Suppressor macrophage treated with lipopolysaccharide for 4 hours (primary cell): Measurements from ENCODE around the gene GTF3C4.

Experiments used
- DNase-seq: peaks from one replicate; pipeline ENCODE4 v3.0.0-alpha.2; 2020

The GTF3C4 gene

DNA sequence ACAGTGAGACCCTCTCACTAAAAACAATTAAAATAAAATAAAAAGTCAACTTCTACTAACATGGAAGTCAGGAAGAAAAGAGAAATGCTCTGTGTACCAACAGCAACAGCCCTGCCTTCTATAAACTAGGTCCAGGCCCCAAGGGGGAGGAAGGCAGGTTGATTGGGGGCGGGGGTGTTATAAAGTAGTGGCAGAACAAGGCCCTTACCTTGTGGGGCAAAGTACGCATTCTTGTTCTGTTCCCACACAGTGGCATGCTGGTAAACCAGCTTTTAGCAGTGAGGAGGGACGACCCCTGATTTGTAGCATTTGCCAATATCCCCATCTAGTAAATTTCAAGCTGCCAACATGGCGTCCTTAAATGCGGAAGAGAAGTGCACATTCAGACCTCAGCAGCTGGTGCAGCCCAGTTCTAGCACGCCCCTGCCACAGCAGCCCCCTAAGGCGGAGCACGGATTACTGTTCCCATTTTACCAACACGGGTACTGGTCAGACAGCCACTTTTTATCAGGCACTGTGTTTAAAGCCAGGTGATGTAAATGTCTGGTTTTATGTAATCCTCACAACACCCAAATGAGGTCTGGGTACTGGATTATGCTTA lies 69.5 kb downstream of the GTF3C4 start:
- DNase-seq: no peak

DNA sequence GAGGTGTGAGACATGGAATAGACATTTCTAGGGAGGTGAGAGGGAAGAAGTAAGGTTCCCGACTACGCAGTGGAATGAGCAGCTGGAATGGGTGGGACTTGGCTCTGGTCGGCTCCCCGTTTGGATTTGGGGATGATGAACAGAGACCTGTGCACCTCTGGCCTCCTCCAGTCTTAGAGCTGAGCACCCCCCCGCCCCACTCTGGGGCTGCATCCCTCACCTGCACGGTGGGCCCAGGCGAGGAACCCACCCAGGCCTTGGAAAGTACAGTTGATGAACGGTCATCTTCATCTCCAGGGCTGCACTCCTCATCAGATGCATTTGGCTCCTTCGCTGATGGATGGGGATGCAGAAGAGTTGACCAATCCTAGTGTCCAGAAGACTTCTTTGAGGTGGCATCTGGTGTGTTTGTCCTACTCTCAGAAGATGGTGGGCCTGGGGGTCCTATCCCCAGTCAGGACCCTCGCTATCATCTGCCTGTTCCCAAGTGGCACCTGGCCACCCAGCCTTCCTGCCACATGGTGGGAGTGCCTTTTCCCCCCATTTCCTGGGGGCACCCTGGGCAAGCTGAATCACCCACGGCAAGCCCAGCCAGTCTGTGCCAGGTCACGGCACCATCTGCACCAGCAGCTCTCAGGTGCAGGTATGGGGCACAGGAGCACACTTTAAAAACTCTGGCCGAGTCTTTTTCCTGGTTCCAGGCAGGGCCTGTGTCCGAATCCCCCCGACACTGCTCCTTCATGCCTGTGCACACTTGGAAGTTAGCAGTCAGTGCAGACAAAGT lies 70.5 kb downstream of the GTF3C4 start:
- DNase-seq: no peak

DNA sequence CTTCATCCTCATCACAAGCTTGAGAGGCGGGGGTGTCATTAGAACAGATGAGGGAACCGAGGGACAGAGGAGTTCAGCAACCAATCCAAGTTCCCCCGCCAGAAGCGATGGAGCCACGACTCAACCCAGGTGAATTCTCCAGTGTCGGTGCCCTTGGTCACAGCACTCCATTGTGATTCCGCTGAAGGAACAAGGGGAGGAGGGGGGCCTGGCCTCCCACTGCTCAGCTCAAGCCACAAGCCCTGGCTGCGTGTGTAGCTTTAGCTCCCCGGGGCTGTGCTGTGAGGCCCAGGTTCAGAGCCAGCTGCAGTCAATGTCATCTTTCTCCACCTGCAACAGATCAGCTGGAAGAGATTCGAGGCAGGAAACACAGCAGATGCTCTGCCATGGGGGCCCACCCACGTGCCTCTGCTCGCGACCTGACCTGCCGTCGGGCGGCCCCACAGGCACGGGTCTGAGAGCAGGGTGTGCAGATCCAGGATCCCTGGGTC lies 72.6 kb downstream of the GTF3C4 start:
- DNase-seq: no peak

DNA sequence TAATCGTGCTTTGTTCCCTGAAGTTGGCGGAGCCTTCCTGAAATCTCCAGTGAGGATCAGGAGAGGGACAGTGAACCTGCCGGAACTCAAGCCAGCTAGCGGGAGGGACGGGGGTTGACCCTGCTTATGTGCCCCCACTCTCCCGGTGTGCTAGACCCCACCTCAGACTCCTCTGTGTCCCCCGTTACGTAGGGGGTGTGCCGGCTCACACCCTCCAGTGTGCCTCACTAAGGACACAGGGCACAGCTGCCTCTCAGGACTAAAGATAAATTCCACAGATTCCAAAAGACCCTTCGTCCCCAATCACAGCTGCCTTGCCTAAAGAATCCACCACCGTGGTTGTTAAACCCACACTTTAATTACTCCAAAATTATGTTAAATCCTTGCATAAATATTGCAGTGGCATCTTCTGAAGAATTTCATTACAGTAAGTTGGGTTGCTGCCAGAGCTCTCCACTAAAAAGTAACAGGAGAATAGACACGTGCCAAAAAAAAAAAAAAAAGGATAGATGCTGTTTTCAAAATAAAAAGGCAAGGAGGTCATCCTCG lies 73.7 kb downstream of the GTF3C4 start:
- DNase-seq: no peak
